ENCODE data around the gene C1orf74. TPM values are rescaled to one million over a fixed set of nuclear protein-coding genes. Genes with fewer than 3 reads are reported as not detected.

Gene C1orf74
- total RNA-seq, 2 experiments from 2014 or later, result 0.63 to 0.67 TPM

- POLR2A ChIA-PET, result interaction anchor here (1.0 to 11.3 kb wide), 6 partner anchors 9 to 39 kb away, joined by 3 to 245 read pairs (median 26); partner anchors contain the start of gene TRAF3IP3
- H3K27ac Mint-ChIP-seq, result peak overlapping the region; percentile 97
- H3K4me3 ChIP-seq (ENCODE audit: low read length), result no peak overlapping the region
Observed at GRCh38 chr1:209783386-209783785, 973 bp downstream of the C1orf74 start.

GRCh38 chr1:209780268-209780667 is 4.1 kb downstream of the C1orf74 start:
- H3K36me3 ChIP-seq (ENCODE audit: insufficient read depth, low read length), result peaks cover 79% of the 10 kb centered on the region
- ChIA-PET CTCF (interaction anchor here (1.0 to 1.4 kb wide), 2 partner anchors 11 to 43 kb away, joined by 3 to 5 read pairs; no protein-coding TSS in a partner anchor), POLR2A (interaction anchor here (1.6 to 11.3 kb wide), 3 partner anchors 13 to 56 kb away, joined by 4 to 245 read pairs (median 22); partner anchors contain the start of gene TRAF3IP3)
- H3K9me3 ChIP-seq (ENCODE audit: control insufficient read depth in 1 of 2, insufficient read depth in 1 of 2, low read length in 2 of 2), result no peaks in the 10 kb centered on the region
- DNase-seq (no peak), ATAC-seq (ENCODE audit: poor library complexity) (no peak)
- Mint-ChIP-seq H3K27me3 (no peaks in the 10 kb centered on the region), H3K4me3 (no peak overlapping the region), H3K36me3 (ENCODE audit: low read depth) (peaks cover 70% of the 10 kb centered on the region), H3K27ac (peak overlapping the region; percentile 97), H3K4me1 (ENCODE audit: low read depth) (peaks cover 46% of the 10 kb centered on the region), H3K9me3 (no peaks in the 10 kb centered on the region)
- H3K27me3 ChIP-seq (ENCODE audit: control insufficient read depth in 1 of 2, insufficient read depth in 2 of 2, low read length in 2 of 2), result no peaks in the 10 kb centered on the region
- H3K4me1 ChIP-seq (ENCODE audit: insufficient read depth, low read length), result peaks cover 35% of the 10 kb centered on the region
- intact Hi-C loops (cut with DNase I, micrococcal nuclease), result no loop called here
- H3K27ac ChIP-seq (ENCODE audit: low read depth in 1 of 2, low read length in 2 of 2), result peak overlapping the region; percentile 3 to 12
- TF ChIP-seq CTCF (IDR thresholded peaks at IDR 0.05), result no peak
- H3K4me3 ChIP-seq (ENCODE audit: low read length), result no peak overlapping the region

More at GRCh38 chr1:209783386-209783785, 973 bp downstream of the C1orf74 start:
- Histone ChIP-seq H3K27ac (ENCODE audit: low read depth in 1 of 2, low read length in 2 of 2) (peak overlapping the region; percentile 74 to 94), H3K27me3 (ENCODE audit: control insufficient read depth in 1 of 2, insufficient read depth in 2 of 2, low read length in 2 of 2) (no peaks in the 10 kb centered on the region), H3K9me3 (ENCODE audit: control insufficient read depth in 1 of 2, insufficient read depth in 1 of 2, low read length in 2 of 2) (no peaks in the 10 kb centered on the region), H3K36me3 (ENCODE audit: insufficient read depth, low read length) (peaks cover 48% of the 10 kb centered on the region), H3K4me1 (ENCODE audit: insufficient read depth, low read length) (peaks cover 24% of the 10 kb centered on the region)
- DNase-seq (no peak), ATAC-seq (ENCODE audit: poor library complexity) (no peak)
- peaks cover 38% of the 10 kb centered on the region for H3K4me1 Mint-ChIP-seq (ENCODE audit: low read depth)
- intact Hi-C loops (cut with DNase I, micrococcal nuclease), result loop anchor here in 1 of 2 experiments (1.0 kb wide), 1 partner anchor 13 kb away; no protein-coding TSS in a partner anchor
- no peak for TF ChIP-seq CTCF (IDR thresholded peaks at IDR 0.05)
- no peaks in the 10 kb centered on the region for H3K9me3 Mint-ChIP-seq
- peak overlapping the region; percentile 62 for H3K4me3 Mint-ChIP-seq
- CTCF ChIA-PET, result interaction anchor here (2.0 to 2.3 kb wide), 2 partner anchors 10 to 15 kb away, joined by 5 to 8 read pairs; no protein-coding TSS in a partner anchor
- H3K27me3 Mint-ChIP-seq, result peaks cover 9% of the 10 kb centered on the region
- H3K36me3 Mint-ChIP-seq (ENCODE audit: low read depth), result peaks cover 56% of the 10 kb centered on the region

- Mint-ChIP-seq H3K4me3 (no peak overlapping the region), H3K4me1 (ENCODE audit: low read depth) (peaks cover 38% of the 10 kb centered on the region), H3K36me3 (ENCODE audit: low read depth) (peaks cover 59% of the 10 kb centered on the region), H3K9me3 (no peaks in the 10 kb centered on the region), H3K27ac (peak overlapping the region; percentile 57), H3K27me3 (no peaks in the 10 kb centered on the region)
- H3K36me3 ChIP-seq (ENCODE audit: insufficient read depth, low read length), result peaks cover 97% of the 10 kb centered on the region
- H3K27me3 ChIP-seq (ENCODE audit: control insufficient read depth in 1 of 2, insufficient read depth in 2 of 2, low read length in 2 of 2), result no peaks in the 10 kb centered on the region
- intact Hi-C loops (cut with DNase I, micrococcal nuclease), result no loop called here
- no peaks in the 10 kb centered on the region for H3K9me3 ChIP-seq (ENCODE audit: control insufficient read depth in 1 of 2, insufficient read depth in 1 of 2, low read length in 2 of 2)
- ChIA-PET POLR2A (interaction anchor here (1.2 to 11.3 kb wide), 2 partner anchors 10 to 29 kb away, joined by 3 to 245 read pairs; no protein-coding TSS in a partner anchor), CTCF (interaction anchor here (1.2 to 1.4 kb wide), 2 partner anchors 9 to 30 kb away, joined by 3 to 4 read pairs; no protein-coding TSS in a partner anchor)
- no peak for TF ChIP-seq CTCF (IDR thresholded peaks at IDR 0.05)
- no peak overlapping the region for H3K27ac ChIP-seq (ENCODE audit: low read depth in 1 of 2, low read length in 2 of 2)
- H3K4me1 ChIP-seq (ENCODE audit: insufficient read depth, low read length), result peaks cover 33% of the 10 kb centered on the region
- ATAC-seq (ENCODE audit: poor library complexity) (no peak), DNase-seq (no peak)
- no peak overlapping the region for H3K4me3 ChIP-seq (ENCODE audit: low read length)
Observed at GRCh38 chr1:209778102-209778501, 6.3 kb downstream of the C1orf74 start.

Data from CD4-positive, alpha-beta T cell (primary cell).